Measurements from ENCODE around the gene FBXO3. TPM values are rescaled to one million over a fixed set of nuclear protein-coding genes. Genes with fewer than 3 reads are reported as not detected.

Gene FBXO3
- total RNA-seq, 1 experiment from 2014 or later = 27.2 TPM

DNA sequence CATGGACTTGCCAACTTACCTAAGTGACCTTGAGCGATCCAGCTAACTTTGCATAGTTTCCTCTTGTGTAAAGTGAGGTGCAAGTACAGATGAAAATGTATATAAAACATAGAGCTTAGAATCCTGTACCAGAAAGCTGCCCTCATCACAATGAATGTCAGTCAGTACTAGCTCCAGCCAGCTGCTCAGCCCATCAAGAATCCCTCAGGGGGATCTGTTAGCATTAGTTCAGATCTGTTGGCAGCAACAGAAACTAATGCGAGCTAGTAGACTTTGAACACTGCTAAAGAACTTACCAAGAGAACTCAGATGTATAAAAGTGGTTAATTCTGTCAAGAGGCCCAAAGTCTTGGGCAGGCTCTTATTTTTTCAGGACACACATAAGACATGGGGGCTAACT, 67.4 kb downstream of the FBXO3 start:
- no peak overlapping the region for H3K9ac ChIP-seq (ENCODE audit: low read length)
- no peaks in the 10 kb centered on the region for H3K9me3 ChIP-seq (ENCODE audit: control insufficient read depth in 1 of 2, insufficient read depth in 1 of 2, low read depth in 1 of 2, low read length in 2 of 2)
- H3K27ac ChIP-seq (ENCODE audit: low read depth, low read length) = no peak overlapping the region
- H3K4me2 ChIP-seq (ENCODE audit: low read length) = no peak overlapping the region
- ChIA-PET RAD21 (ENCODE audit: low non-redundant PET in 1 of 2, low total read pairs in 2 of 2, uncharacterized antibody in 2 of 2, unreplicated experiment in 2 of 2) (no interaction called here), CTCF (interaction anchor here (1.4 to 3.7 kb wide), 2 partner anchors 9 to 35 kb away, joined by 4 to 15 read pairs; no protein-coding TSS in a partner anchor), POLR2A (no interaction called here)
- TF ChIP-seq CBX3 (IDR thresholded peaks at IDR 0.05; ENCODE audit: low read depth) (no peak), SRF (IDR thresholded peaks at IDR 0.05; ENCODE audit: low read depth) (no peak), YY1 (IDR thresholded peaks at IDR 0.05; ENCODE audit: extremely low read depth, insufficient replicate concordance, low read depth, low read length) (no peak), ZFX (IDR thresholded peaks at IDR 0.05) (no peak), JUND (IDR thresholded peaks at IDR 0.05) (no peak), MAX (IDR thresholded peaks at IDR 0.05) (no peak), CEBPB (IDR thresholded peaks at IDR 0.05; ENCODE audit: low read depth) (no peak), FOSL1 (IDR thresholded peaks at IDR 0.05; ENCODE audit: low read depth) (no peak), EZH2phosphoT487 (IDR thresholded peaks at IDR 0.05; ENCODE audit: borderline replicate concordance) (no peak)
- no peak overlapping the region for H3K4me3 ChIP-seq (replicated peaks in 1 of 2; ENCODE audit: low read depth in 1 of 2, low read length in 2 of 2)
- no TSS peak for BruUV-seq (replicated peaks)
- peaks cover 5 to 39% of the 10 kb centered on the region in 2 experiments; a peak in 3 of 4 replicates for H3K4me1 ChIP-seq (ENCODE audit: control insufficient read depth in 1 of 2, insufficient read depth in 2 of 2, low read length in 2 of 2)
- no peaks in the 10 kb centered on the region; the same call in 1 of the 2 replicates for H4K20me1 ChIP-seq (ENCODE audit: insufficient read depth)
- H3K27me3 ChIP-seq (ENCODE audit: insufficient read depth, low read length) = no peaks in the 10 kb centered on the region
- DNase-seq (ENCODE audit: low read depth, low spot score) (no peak), ATAC-seq (no peak)
- no peaks in the 10 kb centered on the region for H3K9me2 ChIP-seq (ENCODE audit: insufficient read depth)
- intact Hi-C loops (cut with micrococcal nuclease) = no loop called here
- no peaks in the 10 kb centered on the region; the same call in 1 of the 2 replicates for H3K79me2 ChIP-seq (ENCODE audit: insufficient read depth, low read length)
- H3K36me3 ChIP-seq (ENCODE audit: control insufficient read depth in 1 of 2, insufficient read depth in 2 of 2, low read length in 2 of 2) = peaks cover 17 to 29% of the 10 kb centered on the region in 2 experiments
- H2AFZ ChIP-seq (ENCODE audit: low read depth, low read length, poor library complexity, severe bottlenecking) = no peak overlapping the region

- ChIA-PET POLR2A (interaction anchor here (0.8 kb wide), 1 partner anchor 30 kb away, joined by 3 read pairs; no protein-coding TSS in a partner anchor), CTCF (interaction anchor here (1.4 to 3.7 kb wide), 2 partner anchors 9 to 36 kb away, joined by 4 to 15 read pairs; no protein-coding TSS in a partner anchor), RAD21 (ENCODE audit: low non-redundant PET in 1 of 2, low total read pairs in 2 of 2, uncharacterized antibody in 2 of 2, unreplicated experiment in 2 of 2) (no interaction called here)
- BruUV-seq (replicated peaks) = no TSS peak
- H4K20me1 ChIP-seq (ENCODE audit: insufficient read depth) = no peaks in the 10 kb centered on the region; the same call in 1 of the 2 replicates
- H3K4me3 ChIP-seq (replicated peaks in 1 of 2; ENCODE audit: low read depth in 1 of 2, low read length in 2 of 2) = no peak overlapping the region
- no peaks in the 10 kb centered on the region for H3K9me3 ChIP-seq (ENCODE audit: control insufficient read depth in 1 of 2, insufficient read depth in 1 of 2, low read depth in 1 of 2, low read length in 2 of 2)
- H3K9ac ChIP-seq (ENCODE audit: low read length) = no peak overlapping the region
- H3K36me3 ChIP-seq (ENCODE audit: control insufficient read depth in 1 of 2, insufficient read depth in 2 of 2, low read length in 2 of 2) = peaks cover 17 to 29% of the 10 kb centered on the region in 2 experiments
- no peak for ATAC-seq
- no peak overlapping the region for H3K4me2 ChIP-seq (ENCODE audit: low read length)
- H3K27me3 ChIP-seq (ENCODE audit: insufficient read depth, low read length) = no peaks in the 10 kb centered on the region
- H2AFZ ChIP-seq (ENCODE audit: low read depth, low read length, poor library complexity, severe bottlenecking) = no peak overlapping the region
- H3K4me1 ChIP-seq (ENCODE audit: control insufficient read depth in 1 of 2, insufficient read depth in 2 of 2, low read length in 2 of 2) = peaks cover 5 to 43% of the 10 kb centered on the region in 2 experiments; a peak in 3 of 4 replicates
- intact Hi-C loops (cut with micrococcal nuclease) = no loop called here
- no peak overlapping the region for H3K27ac ChIP-seq (ENCODE audit: low read depth, low read length)
- no peaks in the 10 kb centered on the region; the same call in 1 of the 2 replicates for H3K79me2 ChIP-seq (ENCODE audit: insufficient read depth, low read length)
- H3K9me2 ChIP-seq (ENCODE audit: insufficient read depth) = no peaks in the 10 kb centered on the region
- no peak for DNase-seq (ENCODE audit: low read depth, low spot score)
- TF ChIP-seq EZH2 (IDR thresholded peaks at IDR 0.05) = no peak
- no peak for TF ChIP-seq ZNF274 (IDR thresholded peaks at IDR 0.05; ENCODE audit: low read depth, low read length)
- TF ChIP-seq JUND (IDR thresholded peaks at IDR 0.05) = no peak
- no peak for TF ChIP-seq EGR1 (IDR thresholded peaks at IDR 0.05; ENCODE audit: low read depth)
- TF ChIP-seq EZH2phosphoT487 (IDR thresholded peaks at IDR 0.05; ENCODE audit: borderline replicate concordance) = no peak
- TF ChIP-seq SRF (IDR thresholded peaks at IDR 0.05; ENCODE audit: low read depth) = no peak
- no peak for TF ChIP-seq POLR2A (IDR thresholded peaks at IDR 0.05; ENCODE audit: borderline replicate concordance, extremely low read depth, insufficient read depth, insufficient read length)
- TF ChIP-seq SIN3A (IDR thresholded peaks at IDR 0.05; ENCODE audit: low read depth) = no peak
- TF ChIP-seq RAD21 (IDR thresholded peaks at IDR 0.05; ENCODE audit: low read depth) = no peak
- TF ChIP-seq CBX3 (IDR thresholded peaks at IDR 0.05; ENCODE audit: low read depth) = no peak
- TF ChIP-seq, protein P1, sequence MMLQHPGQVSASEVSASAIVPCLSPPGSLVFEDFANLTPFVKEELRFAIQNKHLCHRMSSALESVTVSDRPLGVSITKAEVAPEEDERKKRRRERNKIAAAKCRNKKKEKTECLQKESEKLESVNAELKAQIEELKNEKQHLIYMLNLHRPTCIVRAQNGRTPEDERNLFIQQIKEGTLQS (IDR thresholded peaks at IDR 0.05) = no peak
- TF ChIP-seq, protein P2, sequence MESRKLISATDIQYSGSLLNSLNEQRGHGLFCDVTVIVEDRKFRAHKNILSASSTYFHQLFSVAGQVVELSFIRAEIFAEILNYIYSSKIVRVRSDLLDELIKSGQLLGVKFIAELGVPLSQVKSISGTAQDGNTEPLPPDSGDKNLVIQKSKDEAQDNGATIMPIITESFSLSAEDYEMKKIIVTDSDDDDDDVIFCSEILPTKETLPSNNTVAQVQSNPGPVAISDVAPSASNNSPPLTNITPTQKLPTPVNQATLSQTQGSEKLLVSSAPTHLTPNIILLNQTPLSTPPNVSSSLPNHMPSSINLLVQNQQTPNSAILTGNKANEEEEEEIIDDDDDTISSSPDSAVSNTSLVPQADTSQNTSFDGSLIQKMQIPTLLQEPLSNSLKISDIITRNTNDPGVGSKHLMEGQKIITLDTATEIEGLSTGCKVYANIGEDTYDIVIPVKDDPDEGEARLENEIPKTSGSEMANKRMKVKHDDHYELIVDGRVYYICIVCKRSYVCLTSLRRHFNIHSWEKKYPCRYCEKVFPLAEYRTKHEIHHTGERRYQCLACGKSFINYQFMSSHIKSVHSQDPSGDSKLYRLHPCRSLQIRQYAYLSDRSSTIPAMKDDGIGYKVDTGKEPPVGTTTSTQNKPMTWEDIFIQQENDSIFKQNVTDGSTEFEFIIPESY (IDR thresholded peaks at IDR 0.05; ENCODE audit: extremely low read depth, insufficient replicate concordance, low read length) = no peak
- TF ChIP-seq CEBPB (IDR thresholded peaks at IDR 0.05; ENCODE audit: low read depth) = no peak
- TF ChIP-seq TCF7L2 (IDR thresholded peaks at IDR 0.05; ENCODE audit: borderline replicate concordance, extremely low read depth, insufficient read depth, insufficient read length) = no peak
Observed at GRCh38 chr11:33706546-33706945, 67.8 kb downstream of the FBXO3 start.
